Smooth muscle cell (in vitro differentiated cells): ENCODE results near the gene TNP1. TPM values are rescaled to one million over a fixed set of nuclear protein-coding genes. Genes with fewer than 3 reads are reported as not detected.

Experiments used
- DNase-seq: peaks from one replicate; lab custom pipeline; 2025; ENCODE audit not compliant: unreplicated experiment; lab: John Stamatoyannopoulos, UW
- H2AFZ ChIP-seq: fragments of 200-600 bp; sonication (generic); 2 replicates; pipeline ENCODE4 v1.6.0; 2016; ENCODE audit warnings: antibody characterized with exemption, low read depth, mild to moderate bottlenecking
- H3F3A ChIP-seq: fragments of 200-600 bp; sonication (generic); 2 replicates; pipeline ENCODE4 v1.6.0; 2017; ENCODE audit warnings: antibody characterized with exemption, low read depth
- H3K27ac ChIP-seq: fragments of 200-600 bp; sonication (generic); 2 replicates; pipeline ENCODE4 v1.5.1; 2016; ENCODE audit warnings: low read depth, mild to moderate bottlenecking
- H3K27me3 ChIP-seq: fragments of 200-600 bp; sonication (generic); 2 replicates; pipeline ENCODE4 v1.6.1; 2016; ENCODE audit warnings: low read depth, mild to moderate bottlenecking
- H3K36me3 ChIP-seq: fragments of 200-600 bp; sonication (generic); 2 replicates; pipeline ENCODE4 v1.5.1; 2016; ENCODE audit warnings: low read depth
- H3K4me1 ChIP-seq: fragments of 200-600 bp; sonication (generic); 2 replicates; pipeline ENCODE4 v1.5.1; 2016; ENCODE audit warnings: low read depth
- H3K4me2 ChIP-seq: fragments of 200-600 bp; sonication (generic); 2 replicates; pipeline ENCODE4 v1.6.0; 2016; ENCODE audit warnings: mild to moderate bottlenecking
- H3K4me3 ChIP-seq: fragments of 200-600 bp; sonication (generic); 2 replicates; pipeline ENCODE4 v1.5.1; 2016; ENCODE audit warnings: mild to moderate bottlenecking
- H3K79me2 ChIP-seq: fragments of 200-600 bp; sonication (generic); 2 replicates; pipeline ENCODE4 v1.6.0; 2016; ENCODE audit warnings: low read depth, mild to moderate bottlenecking
- H3K9ac ChIP-seq: fragments of 200-600 bp; sonication (generic); 2 replicates; pipeline ENCODE4 v1.6.0; 2016; ENCODE audit warnings: low read depth
- H3K9me3 ChIP-seq: fragments of 200-600 bp; sonication (generic); replicated peaks from 2 replicates; pipeline ENCODE4 v1.5.1; 2016; ENCODE audit warnings: low read depth
- H4K20me1 ChIP-seq: fragments of 200-600 bp; sonication (generic); 2 replicates; pipeline ENCODE4 v1.6.0; 2016; ENCODE audit warnings: low read depth
- WGBS: methylation state at CpG from one replicate; pipeline ENCODE4 v1.1.7; 2016; ENCODE audit warnings: low lambda C conversion rate; 5-methylcytosine and 5-hydroxymethylcytosine counted together
- polyA plus RNA-seq: library from polyadenylated mRNA; unstranded; fragments of >200 nt; fragmentation: Nextera tagmentation; extraction: Ambion mirVana; gene quantifications from 2 replicates; pipeline ENCODE4 v1.2.1, GENCODE V29; 2016
- total RNA-seq: library from RNA; depleted of rRNA; stranded (reverse); fragments of >200 nt; gene quantifications from 2 replicates; pipeline ENCODE4 v1.2.3, GENCODE V29; 2014
- TF ChIP-seq, protein P1 (sequence below): fragments of 200-600 bp; sonication (generic); IDR thresholded peaks from 2 replicates; pipeline ENCODE4 v1.5.1; 2017; ENCODE audit warnings: borderline replicate concordance, mild to moderate bottlenecking, antibody characterized with exemption; ENCODE audit not compliant: insufficient read depth, poor library complexity, severe bottlenecking

Gene TNP1
- total and polyA plus RNA-seq, 2 experiments from 2014 or later: not detected

- Histone ChIP-seq H3K27ac (no peak overlapping the region), H3K27me3 (no peaks in the 10 kb centered on the region), H3K36me3 (no peaks in the 10 kb centered on the region), H3K4me1 (no peaks in the 10 kb centered on the region), H2AFZ (no peak overlapping the region), H3F3A (peaks cover 3% of the 10 kb centered on the region), H3K9me3 (no peaks in the 10 kb centered on the region), H3K4me2 (no peak overlapping the region), H4K20me1 (no peaks in the 10 kb centered on the region), H3K9ac (no peak overlapping the region), H3K4me3 (no peak overlapping the region), H3K79me2 (no peaks in the 10 kb centered on the region)
- 91% methylated on average over 5 of the region's 5 CpGs for WGBS
- TF ChIP-seq, protein P1, sequence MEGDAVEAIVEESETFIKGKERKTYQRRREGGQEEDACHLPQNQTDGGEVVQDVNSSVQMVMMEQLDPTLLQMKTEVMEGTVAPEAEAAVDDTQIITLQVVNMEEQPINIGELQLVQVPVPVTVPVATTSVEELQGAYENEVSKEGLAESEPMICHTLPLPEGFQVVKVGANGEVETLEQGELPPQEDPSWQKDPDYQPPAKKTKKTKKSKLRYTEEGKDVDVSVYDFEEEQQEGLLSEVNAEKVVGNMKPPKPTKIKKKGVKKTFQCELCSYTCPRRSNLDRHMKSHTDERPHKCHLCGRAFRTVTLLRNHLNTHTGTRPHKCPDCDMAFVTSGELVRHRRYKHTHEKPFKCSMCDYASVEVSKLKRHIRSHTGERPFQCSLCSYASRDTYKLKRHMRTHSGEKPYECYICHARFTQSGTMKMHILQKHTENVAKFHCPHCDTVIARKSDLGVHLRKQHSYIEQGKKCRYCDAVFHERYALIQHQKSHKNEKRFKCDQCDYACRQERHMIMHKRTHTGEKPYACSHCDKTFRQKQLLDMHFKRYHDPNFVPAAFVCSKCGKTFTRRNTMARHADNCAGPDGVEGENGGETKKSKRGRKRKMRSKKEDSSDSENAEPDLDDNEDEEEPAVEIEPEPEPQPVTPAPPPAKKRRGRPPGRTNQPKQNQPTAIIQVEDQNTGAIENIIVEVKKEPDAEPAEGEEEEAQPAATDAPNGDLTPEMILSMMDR: no peak
- DNase-seq: no peak
Measured at GRCh38 chr2:216888081-216888480, 28.2 kb upstream of the TNP1 start.

GRCh38 chr2:216887138-216887537, 27.3 kb upstream of the TNP1 start:
- WGBS: 88% methylated on average over 8 of the region's 8 CpGs
- Histone ChIP-seq H3K4me1 (no peaks in the 10 kb centered on the region), H3K27me3 (no peaks in the 10 kb centered on the region), H2AFZ (no peak overlapping the region), H3K4me2 (no peak overlapping the region), H3K27ac (no peak overlapping the region), H3K79me2 (no peaks in the 10 kb centered on the region), H3F3A (peaks cover 8% of the 10 kb centered on the region), H3K9ac (no peak overlapping the region), H4K20me1 (no peaks in the 10 kb centered on the region), H3K36me3 (no peaks in the 10 kb centered on the region), H3K9me3 (no peaks in the 10 kb centered on the region), H3K4me3 (no peak overlapping the region)
- no peak for DNase-seq
- TF ChIP-seq, protein P1: no peak

DNA sequence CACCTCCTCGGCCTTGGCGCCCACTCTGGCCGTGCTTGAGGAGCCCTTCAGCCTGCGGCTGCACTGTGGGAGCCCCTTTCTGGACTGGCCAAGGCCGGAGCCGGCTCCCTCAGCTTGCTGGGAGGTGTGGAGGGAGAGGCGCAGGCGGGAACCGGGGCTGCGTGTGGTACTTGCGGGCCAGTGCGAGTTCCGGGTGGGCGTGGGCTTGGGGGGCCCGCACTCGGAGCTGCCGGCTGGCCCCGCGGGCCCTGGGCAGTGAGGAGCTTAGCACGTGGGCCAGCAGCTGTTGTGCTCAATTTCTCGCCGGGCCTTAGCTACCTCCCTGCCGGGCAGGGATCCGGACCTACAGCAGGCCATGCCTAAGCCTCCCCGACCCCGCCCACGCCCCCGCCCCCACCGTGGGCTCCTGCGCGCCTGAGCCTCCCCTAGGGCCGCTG, 25.3 kb upstream of the TNP1 start:
- no peak overlapping the region for H3K4me3 ChIP-seq
- H3F3A ChIP-seq: peaks cover 8% of the 10 kb centered on the region
- WGBS: 87% methylated on average over 14 of the region's 32 CpGs

DNA sequence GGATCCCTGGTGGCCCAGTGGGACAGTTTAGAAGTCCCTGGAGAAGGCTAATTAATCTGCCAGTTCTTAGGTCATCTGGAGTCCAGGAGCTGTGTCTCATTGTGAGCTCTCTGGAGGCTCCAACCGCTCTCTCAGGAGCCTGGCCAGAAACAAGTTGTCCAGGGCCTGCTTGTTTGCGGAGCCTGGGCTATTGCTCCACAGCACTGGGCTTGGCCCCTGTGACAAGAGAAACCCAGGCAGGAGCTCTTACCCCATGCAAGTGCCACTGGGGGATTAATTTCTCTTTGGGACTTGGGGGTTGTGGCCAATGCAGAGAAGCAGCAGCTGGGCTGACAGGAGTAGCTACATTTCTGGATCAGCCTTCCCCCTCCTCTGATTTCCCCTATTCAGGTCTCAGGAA, 24.5 kb upstream of the TNP1 start:
- H3K9ac ChIP-seq: no peak overlapping the region

More for the DNA sequence above, 25.3 kb upstream of the TNP1 start:
- Histone ChIP-seq H3K4me1 (no peaks in the 10 kb centered on the region), H2AFZ (no peak overlapping the region), H3K36me3 (no peaks in the 10 kb centered on the region), H3K27ac (no peak overlapping the region), H3K27me3 (no peaks in the 10 kb centered on the region), H3K4me2 (no peak overlapping the region), H3K9ac (no peak overlapping the region), H4K20me1 (no peaks in the 10 kb centered on the region), H3K9me3 (no peaks in the 10 kb centered on the region), H3K79me2 (no peaks in the 10 kb centered on the region)
- TF ChIP-seq, protein P1: no peak
- no peak for DNase-seq

More for the DNA sequence above, 24.5 kb upstream of the TNP1 start:
- no peaks in the 10 kb centered on the region for H3K9me3 ChIP-seq
- no peak overlapping the region for H2AFZ ChIP-seq
- DNase-seq: no peak
- H3K4me2 ChIP-seq: no peak overlapping the region
- H3K4me3 ChIP-seq: no peak overlapping the region
- H3K4me1 ChIP-seq: no peaks in the 10 kb centered on the region
- no peaks in the 10 kb centered on the region for H4K20me1 ChIP-seq
- H3K36me3 ChIP-seq: no peaks in the 10 kb centered on the region
- H3F3A ChIP-seq: peaks cover 8% of the 10 kb centered on the region
- 96% methylated on average over 2 of the region's 2 CpGs for WGBS
- TF ChIP-seq, protein P1: no peak
- no peak overlapping the region for H3K27ac ChIP-seq
- H3K27me3 ChIP-seq: no peaks in the 10 kb centered on the region
- no peaks in the 10 kb centered on the region for H3K79me2 ChIP-seq
